Osteocyte (in vitro differentiated cells): ENCODE data around the gene CHST13. TPM values are rescaled to one million over a fixed set of nuclear protein-coding genes. Genes with fewer than 3 reads are reported as not detected.

Experiments
- DNase-seq: peaks from one replicate; pipeline ENCODE4 v3.0.0; 2021; ENCODE audit warnings: mixed read lengths; ENCODE audit not compliant: unreplicated experiment; ENCODE audit errors: extremely low spot score
- H3K27ac Mint-ChIP-seq: one replicate; pipeline ENCODE4 v1.8.0; 2021; ENCODE audit warnings: mild to moderate bottlenecking, mixed read lengths; ENCODE audit not compliant: unreplicated experiment
- H3K27me3 Mint-ChIP-seq: one replicate; pipeline ENCODE4 v1.8.0; 2021; ENCODE audit warnings: mixed read lengths; ENCODE audit not compliant: unreplicated experiment
- H3K36me3 Mint-ChIP-seq: one replicate; pipeline ENCODE4 v1.8.0; 2021; ENCODE audit warnings: mixed read lengths; ENCODE audit not compliant: unreplicated experiment
- H3K4me1 Mint-ChIP-seq: one replicate; pipeline ENCODE4 v1.8.0; 2021; ENCODE audit warnings: mixed read lengths; ENCODE audit not compliant: unreplicated experiment
- H3K4me3 Mint-ChIP-seq: one replicate; pipeline ENCODE4 v1.8.0; 2021; ENCODE audit warnings: mild to moderate bottlenecking, moderate library complexity, mixed read lengths; ENCODE audit not compliant: unreplicated experiment
- H3K9me3 Mint-ChIP-seq: one replicate; pipeline ENCODE4 v1.8.0; 2021; ENCODE audit warnings: mixed read lengths; ENCODE audit not compliant: unreplicated experiment
- total RNA-seq: library from RNA; stranded (reverse); gene quantifications from 2 replicates; pipeline ENCODE4 v1.2.1, GENCODE V29; 2021
- TF ChIP-seq, protein P1 (sequence below): fragments of 200-600 bp; sonication (generic); IDR thresholded peaks from 2 replicates; pipeline ENCODE4 v1.5.0; 2021; ENCODE audit warnings: antibody characterized with exemption, mild to moderate bottlenecking, moderate library complexity

Gene CHST13
- total RNA-seq, 1 donor from 2014 or later, result not detected

DNA sequence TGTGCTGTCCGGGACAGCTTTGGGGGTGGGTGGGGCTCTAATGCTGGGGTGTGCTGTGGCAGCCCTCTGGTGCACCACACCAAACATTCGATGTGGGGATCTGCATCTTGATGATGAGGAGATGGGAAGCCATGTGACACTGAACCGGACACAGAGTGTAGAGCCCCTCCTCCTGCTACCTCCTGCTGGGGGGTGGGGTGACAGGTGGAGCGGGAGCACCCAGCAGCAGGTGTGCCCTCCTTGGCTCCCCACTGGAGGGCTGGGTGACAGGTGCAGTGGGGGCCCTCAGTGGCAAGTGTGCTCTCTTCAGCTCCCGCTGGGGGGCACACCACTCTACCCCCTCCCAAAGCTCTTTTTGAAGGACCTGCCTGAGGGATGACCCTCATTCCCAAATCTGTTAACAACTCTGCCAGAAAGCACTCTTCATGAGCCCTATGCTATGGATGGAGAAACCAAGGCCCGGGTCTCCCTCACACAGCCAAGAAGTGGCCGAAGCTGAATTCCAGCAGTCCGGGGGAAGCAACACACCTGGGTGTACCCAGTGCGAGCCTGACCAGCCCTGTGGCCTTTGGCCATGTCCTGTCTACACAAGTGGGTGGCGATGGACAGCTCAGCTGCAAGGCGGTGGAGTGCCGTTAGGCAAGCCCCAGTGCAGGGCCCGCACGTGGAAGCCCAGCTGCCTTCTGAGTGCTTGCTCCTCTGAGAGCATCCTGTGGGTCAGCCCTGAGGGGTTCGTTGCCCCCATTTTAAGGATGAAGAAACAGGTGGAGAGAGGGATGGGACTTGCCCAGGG, 5.8 kb upstream of the CHST13 start:
- H3K4me1 Mint-ChIP-seq, result no peaks in the 10 kb centered on the region
- TF ChIP-seq, protein P1, sequence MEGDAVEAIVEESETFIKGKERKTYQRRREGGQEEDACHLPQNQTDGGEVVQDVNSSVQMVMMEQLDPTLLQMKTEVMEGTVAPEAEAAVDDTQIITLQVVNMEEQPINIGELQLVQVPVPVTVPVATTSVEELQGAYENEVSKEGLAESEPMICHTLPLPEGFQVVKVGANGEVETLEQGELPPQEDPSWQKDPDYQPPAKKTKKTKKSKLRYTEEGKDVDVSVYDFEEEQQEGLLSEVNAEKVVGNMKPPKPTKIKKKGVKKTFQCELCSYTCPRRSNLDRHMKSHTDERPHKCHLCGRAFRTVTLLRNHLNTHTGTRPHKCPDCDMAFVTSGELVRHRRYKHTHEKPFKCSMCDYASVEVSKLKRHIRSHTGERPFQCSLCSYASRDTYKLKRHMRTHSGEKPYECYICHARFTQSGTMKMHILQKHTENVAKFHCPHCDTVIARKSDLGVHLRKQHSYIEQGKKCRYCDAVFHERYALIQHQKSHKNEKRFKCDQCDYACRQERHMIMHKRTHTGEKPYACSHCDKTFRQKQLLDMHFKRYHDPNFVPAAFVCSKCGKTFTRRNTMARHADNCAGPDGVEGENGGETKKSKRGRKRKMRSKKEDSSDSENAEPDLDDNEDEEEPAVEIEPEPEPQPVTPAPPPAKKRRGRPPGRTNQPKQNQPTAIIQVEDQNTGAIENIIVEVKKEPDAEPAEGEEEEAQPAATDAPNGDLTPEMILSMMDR, result no peak
- H3K27ac Mint-ChIP-seq, result no peak overlapping the region
- H3K4me3 Mint-ChIP-seq, result no peak overlapping the region
- DNase-seq, result no peak
- no peaks in the 10 kb centered on the region for H3K9me3 Mint-ChIP-seq
- H3K27me3 Mint-ChIP-seq, result peaks cover 29% of the 10 kb centered on the region
- no peaks in the 10 kb centered on the region for H3K36me3 Mint-ChIP-seq

DNA sequence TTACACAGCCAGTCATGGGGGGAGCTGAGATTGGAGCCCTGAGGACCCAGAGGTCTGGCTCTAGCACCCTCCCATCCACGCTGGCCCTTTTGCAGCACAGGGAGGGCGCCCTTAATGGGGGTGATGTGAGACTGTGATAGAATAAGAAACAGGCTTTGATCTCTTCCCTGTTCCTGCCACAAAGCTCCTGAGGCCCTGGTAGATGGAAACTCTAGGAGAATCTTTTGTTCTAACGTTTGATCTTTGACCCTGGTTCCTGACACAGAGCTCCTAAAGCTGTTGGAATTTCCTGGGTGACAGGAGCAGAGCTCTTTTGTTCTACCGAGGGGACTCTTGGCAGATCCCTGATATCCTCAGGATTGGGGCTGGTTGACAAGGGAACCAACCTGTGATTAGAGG, 5.2 kb upstream of the CHST13 start:
- TF ChIP-seq, protein P1, result no peak
- DNase-seq, result no peak
- H3K27ac Mint-ChIP-seq, result no peak overlapping the region
- no peaks in the 10 kb centered on the region for H3K4me1 Mint-ChIP-seq
- H3K27me3 Mint-ChIP-seq, result peaks cover 35% of the 10 kb centered on the region
- no peak overlapping the region for H3K4me3 Mint-ChIP-seq
- no peaks in the 10 kb centered on the region for H3K9me3 Mint-ChIP-seq
- no peaks in the 10 kb centered on the region for H3K36me3 Mint-ChIP-seq

DNA sequence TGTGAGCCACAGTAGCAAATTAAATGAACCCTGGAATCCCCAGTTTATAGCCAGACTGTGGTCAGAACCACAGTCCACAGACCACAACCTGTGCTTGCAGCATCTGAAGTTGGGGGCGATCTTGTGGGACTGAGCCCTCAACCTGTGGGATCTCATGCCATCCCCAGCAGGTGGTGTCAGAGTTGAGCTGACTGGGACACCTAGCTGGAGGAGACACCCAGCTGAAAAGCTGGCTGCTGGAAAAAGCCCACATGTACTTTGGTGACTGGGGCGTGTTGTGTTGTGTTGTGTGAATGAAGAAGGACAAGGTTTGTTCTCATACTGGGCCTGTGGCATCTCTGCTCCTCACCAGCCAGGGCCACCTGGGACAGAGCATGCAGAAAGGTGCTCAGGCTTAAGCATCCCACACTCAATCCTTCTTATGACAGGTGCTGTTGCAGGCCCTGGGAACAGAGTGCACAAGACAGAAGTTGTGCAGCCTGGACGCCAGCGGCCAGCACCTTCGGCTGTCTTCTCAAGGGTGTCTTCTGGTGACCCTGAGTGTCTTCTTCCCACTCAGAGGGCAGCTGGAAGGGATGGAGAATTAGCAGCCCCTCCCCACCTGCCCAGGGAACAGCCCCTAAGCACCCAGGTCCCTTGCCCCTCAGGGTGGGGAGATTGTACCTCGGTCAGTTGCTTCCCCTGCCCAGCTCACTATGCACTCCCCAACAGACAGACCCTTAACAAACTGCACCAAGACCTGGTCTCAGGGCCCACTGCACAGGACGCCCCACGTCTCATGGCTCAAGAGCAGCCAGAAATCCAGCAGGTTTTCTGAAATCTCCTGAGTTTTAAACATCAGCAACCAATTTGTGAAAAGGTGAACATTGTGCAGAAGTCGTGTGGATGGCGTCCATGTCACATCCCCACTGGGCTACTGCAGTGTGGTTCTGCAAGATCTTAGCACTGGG, 4.2 kb upstream of the CHST13 start:
- Mint-ChIP-seq H3K27me3 (peaks cover 35% of the 10 kb centered on the region), H3K4me3 (no peak overlapping the region), H3K4me1 (no peaks in the 10 kb centered on the region), H3K27ac (no peak overlapping the region), H3K9me3 (no peaks in the 10 kb centered on the region), H3K36me3 (no peaks in the 10 kb centered on the region)
- no peak for DNase-seq
- TF ChIP-seq, protein P1, result no peak

DNA sequence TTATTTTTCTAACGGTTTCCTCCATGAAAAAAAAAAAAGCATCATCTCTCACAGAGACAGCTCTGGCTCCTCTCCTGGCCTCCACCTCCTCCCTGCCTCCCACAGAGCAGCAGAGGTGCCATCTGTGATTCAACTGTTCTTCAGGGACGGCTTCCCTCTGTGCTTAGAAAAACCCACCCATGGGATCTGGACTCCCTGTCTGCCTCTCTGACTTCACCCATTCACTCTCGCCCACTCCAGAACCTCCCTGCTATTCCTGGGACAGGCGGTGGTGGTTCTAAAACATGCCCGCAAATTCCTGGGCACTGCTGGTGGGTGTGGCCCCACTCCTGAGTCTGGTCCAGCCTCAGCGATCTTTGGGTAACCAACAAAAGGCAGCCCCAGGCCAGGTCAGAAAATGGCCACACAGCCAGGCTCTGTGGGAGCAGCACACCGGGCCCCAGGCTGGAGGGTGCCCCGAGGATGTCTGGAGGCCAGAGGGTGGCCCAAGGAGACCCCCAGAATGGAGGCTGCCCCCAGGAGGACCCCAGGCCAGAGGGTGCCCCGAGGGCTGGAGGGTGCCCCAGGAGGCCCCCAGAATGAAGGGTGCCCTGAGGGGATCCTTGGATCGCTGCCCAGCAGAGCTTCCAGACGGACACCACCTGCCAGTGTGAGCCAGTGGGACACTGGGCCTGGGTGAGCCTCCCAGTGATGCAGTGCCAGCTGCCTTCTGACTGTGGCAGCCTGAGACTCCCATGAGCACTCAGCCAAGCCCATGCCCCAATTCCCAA, 2.6 kb upstream of the CHST13 start:
- TF ChIP-seq, protein P1, result no peak
- no peaks in the 10 kb centered on the region for H3K36me3 Mint-ChIP-seq
- H3K27me3 Mint-ChIP-seq, result peaks cover 35% of the 10 kb centered on the region
- no peaks in the 10 kb centered on the region for H3K4me1 Mint-ChIP-seq
- no peak overlapping the region for H3K27ac Mint-ChIP-seq
- H3K9me3 Mint-ChIP-seq, result no peaks in the 10 kb centered on the region
- no peak overlapping the region for H3K4me3 Mint-ChIP-seq
- no peak for DNase-seq
